Measurements from ENCODE around the gene RAB11FIP4. TPM values are rescaled to one million over a fixed set of nuclear protein-coding genes. Genes with fewer than 3 reads are reported as not detected.

The RAB11FIP4 gene
- total and polyA plus RNA-seq, 8 donors = 4.7 to 121 (median 11.7) TPM

DNA sequence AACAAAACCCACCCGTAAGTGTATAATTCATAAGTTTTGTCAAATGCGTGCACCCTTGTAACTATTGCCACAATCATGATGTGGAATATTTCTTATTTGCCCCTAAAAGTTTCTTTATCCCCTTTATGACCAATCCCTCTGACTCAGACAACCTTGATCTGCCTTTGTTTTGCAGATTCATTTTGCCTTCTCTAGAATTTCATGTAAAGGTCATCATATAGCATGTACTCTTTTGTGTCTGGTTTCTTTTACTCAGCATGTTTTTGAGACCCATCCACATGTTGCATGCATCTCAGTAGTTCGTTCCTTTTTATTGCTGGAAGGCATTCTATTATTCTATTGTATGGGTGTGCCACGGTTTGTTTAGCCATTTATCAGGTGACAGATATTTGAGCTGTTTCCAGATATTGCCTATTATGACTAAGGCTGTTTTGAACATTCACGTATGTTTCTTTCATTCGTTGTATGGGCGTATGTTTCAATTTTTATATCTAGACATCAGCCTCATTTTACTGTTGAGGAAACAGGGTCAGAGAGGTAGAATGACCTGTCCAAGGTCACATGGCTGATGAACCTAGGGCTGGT is 192.4 kb downstream of the RAB11FIP4 start:
- Histone ChIP-seq H3K4me3 (no peak overlapping the region), H3K27ac (peak overlapping the region in 1 of 5 donors; percentile 15), H3K36me3 (no peaks in the 10 kb centered on the region), H3K4me1 (peaks cover 33 to 71% (median 51%) of the 10 kb centered on the region in 4 donors), H3K27me3 (no peaks in the 10 kb centered on the region), H3K9me3 (no peaks in the 10 kb centered on the region)
- DNase-seq = no peak
- 44 to 58% (median 54%) methylated on average over 7 of the region's 7 CpGs for WGBS, 5 donors
- TF ChIP-seq POLR2AphosphoS5 (IDR thresholded peaks at IDR 0.05) (no peak), EP300 (IDR thresholded peaks at IDR 0.05) (no peak), POLR2A (IDR thresholded peaks at IDR 0.05) (no peak)
- TF ChIP-seq, protein P1, sequence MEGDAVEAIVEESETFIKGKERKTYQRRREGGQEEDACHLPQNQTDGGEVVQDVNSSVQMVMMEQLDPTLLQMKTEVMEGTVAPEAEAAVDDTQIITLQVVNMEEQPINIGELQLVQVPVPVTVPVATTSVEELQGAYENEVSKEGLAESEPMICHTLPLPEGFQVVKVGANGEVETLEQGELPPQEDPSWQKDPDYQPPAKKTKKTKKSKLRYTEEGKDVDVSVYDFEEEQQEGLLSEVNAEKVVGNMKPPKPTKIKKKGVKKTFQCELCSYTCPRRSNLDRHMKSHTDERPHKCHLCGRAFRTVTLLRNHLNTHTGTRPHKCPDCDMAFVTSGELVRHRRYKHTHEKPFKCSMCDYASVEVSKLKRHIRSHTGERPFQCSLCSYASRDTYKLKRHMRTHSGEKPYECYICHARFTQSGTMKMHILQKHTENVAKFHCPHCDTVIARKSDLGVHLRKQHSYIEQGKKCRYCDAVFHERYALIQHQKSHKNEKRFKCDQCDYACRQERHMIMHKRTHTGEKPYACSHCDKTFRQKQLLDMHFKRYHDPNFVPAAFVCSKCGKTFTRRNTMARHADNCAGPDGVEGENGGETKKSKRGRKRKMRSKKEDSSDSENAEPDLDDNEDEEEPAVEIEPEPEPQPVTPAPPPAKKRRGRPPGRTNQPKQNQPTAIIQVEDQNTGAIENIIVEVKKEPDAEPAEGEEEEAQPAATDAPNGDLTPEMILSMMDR (IDR thresholded peaks at IDR 0.05) = no peak
- intact Hi-C loops (cut with DNase I; ENCODE audit: low total_unique reads) = no loop called here

DNA sequence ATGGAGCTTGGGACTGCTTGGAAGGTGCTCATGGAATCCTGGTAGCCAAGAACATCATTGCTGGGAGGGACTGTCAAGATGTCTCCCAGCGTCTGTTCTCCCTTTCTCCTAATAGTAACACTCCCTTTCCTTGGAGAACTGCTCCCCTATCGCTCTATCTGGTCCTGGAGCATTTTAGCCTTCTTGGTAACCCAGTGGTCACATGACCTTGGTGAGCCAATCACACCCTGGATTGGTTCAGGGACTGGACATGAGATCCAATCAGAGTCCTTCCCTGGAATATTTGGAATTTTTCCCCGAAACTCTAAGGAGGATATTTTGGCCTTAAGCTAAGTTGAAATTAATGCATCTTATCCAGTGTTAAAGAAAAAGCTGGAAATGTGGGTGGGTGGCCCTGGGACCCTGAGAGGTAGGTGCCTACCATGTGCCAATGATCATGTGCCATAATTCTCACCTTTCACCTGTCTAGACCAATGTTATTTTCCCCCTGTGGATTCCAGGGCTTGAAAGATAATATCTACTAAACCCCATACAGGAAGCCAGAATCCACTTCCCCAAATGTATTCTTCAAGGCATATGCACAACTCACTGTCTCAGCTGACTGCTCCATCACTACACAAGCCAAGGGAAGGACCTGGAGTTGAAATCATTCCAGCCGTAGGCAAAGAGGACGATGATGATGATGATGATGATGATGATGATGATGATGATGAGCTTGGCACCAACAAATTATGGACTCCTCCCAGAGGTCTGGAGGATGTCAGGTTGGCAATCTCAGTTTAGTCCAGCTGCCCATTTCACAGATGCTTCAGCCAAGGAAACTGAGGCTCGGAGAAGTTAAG is 193.2 kb downstream of the RAB11FIP4 start:
- Histone ChIP-seq H3K36me3 (no peaks in the 10 kb centered on the region), H3K27me3 (no peaks in the 10 kb centered on the region), H3K4me3 (no peak overlapping the region), H3K9me3 (no peaks in the 10 kb centered on the region), H3K4me1 (peaks cover 32 to 63% (median 43%) of the 10 kb centered on the region in 4 donors), H3K27ac (peak overlapping the region in 1 of 5 donors; percentile 15)
- no peak for DNase-seq
- WGBS, 5 donors = 91 to 96% (median 94%) methylated on average over 6 of the region's 6 CpGs
- intact Hi-C loops (cut with DNase I; ENCODE audit: low total_unique reads) = no loop called here
- TF ChIP-seq POLR2A (IDR thresholded peaks at IDR 0.05) (no peak), POLR2AphosphoS5 (IDR thresholded peaks at IDR 0.05) (no peak), EP300 (IDR thresholded peaks at IDR 0.05) (no peak)
- TF ChIP-seq, protein P1 (IDR thresholded peaks at IDR 0.05) = no peak

DNA sequence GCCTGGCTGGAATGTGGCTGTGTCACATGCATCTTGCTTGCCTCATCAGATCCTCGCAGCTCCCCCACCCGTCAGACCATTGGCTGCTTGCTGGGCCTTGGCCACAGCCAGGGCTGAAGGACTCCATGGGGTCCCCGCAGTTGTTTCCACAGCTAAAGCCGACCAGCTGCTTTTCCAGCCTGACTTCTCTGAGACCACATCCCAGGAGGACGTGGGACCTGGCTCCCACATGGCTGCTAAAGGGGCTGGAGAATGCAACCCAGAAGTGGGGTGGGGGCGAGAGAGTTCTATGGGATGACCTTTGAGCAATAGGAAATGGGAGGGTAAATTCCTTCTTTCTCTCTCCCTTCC is 193.8 kb downstream of the RAB11FIP4 start:
- Histone ChIP-seq H3K9me3 (no peaks in the 10 kb centered on the region), H3K27ac (no peak overlapping the region), H3K4me3 (no peak overlapping the region), H3K4me1 (peaks cover 26 to 57% (median 38%) of the 10 kb centered on the region in 4 donors), H3K27me3 (no peaks in the 10 kb centered on the region), H3K36me3 (no peaks in the 10 kb centered on the region)
- 87 to 94% (median 91%) methylated on average over 5 to 6 of the region's 6 CpGs for WGBS, 5 donors
- TF ChIP-seq, protein P1 (IDR thresholded peaks at IDR 0.05) = no peak
- no peak for TF ChIP-seq POLR2AphosphoS5 (IDR thresholded peaks at IDR 0.05)
- no peak for TF ChIP-seq EP300 (IDR thresholded peaks at IDR 0.05)
- TF ChIP-seq POLR2A (IDR thresholded peaks at IDR 0.05) = no peak
- intact Hi-C loops (cut with DNase I; ENCODE audit: low total_unique reads) = no loop called here
- DNase-seq = no peak

DNA sequence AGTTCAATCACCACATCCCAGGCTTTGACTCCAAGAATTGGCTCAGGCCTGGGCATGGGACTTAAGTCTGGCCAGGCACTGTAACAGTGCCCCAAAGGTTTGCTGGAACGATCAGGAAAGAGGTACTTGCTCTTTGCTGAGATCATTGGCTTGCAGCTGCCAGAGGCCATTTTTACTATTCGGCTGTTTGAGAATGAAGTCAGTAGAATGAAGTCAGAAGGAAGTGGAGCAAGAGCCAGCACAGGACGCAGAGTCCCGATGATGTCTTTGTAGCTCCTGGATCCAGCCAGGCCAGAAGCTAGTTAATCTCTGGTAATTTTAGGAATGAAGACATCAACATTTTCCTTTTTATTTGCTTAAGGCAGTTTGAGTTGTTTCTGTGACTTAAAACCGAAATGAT is 195.5 kb downstream of the RAB11FIP4 start:
- Histone ChIP-seq H3K27ac (peak overlapping the region in 2 of 5 donors; percentile 21 to 65), H3K36me3 (peaks cover 0 to 10% (median 2%) of the 10 kb centered on the region in 4 donors), H3K4me1 (peaks cover 10 to 40% (median 21%) of the 10 kb centered on the region in 4 donors), H3K27me3 (no peaks in the 10 kb centered on the region), H3K4me3 (no peak overlapping the region), H3K9me3 (no peaks in the 10 kb centered on the region)
- intact Hi-C loops (cut with DNase I; ENCODE audit: low total_unique reads) = no loop called here
- DNase-seq = no peak
- TF ChIP-seq, protein P1 (IDR thresholded peaks at IDR 0.05) = no peak
- TF ChIP-seq POLR2AphosphoS5 (IDR thresholded peaks at IDR 0.05) (no peak), POLR2A (IDR thresholded peaks at IDR 0.05) (no peak), EP300 (IDR thresholded peaks at IDR 0.05) (no peak)
- WGBS, 5 donors = 52 to 71% (median 68%) methylated on average over 5 of the region's 5 CpGs

Data from stomach (tissue), 9 donors.